ENCODE measurements around the gene ALMS1. TPM values are rescaled to one million over a fixed set of nuclear protein-coding genes. Genes with fewer than 3 reads are reported as not detected.
"Not testable (repeated sequence)": the region's sequence is repeated elsewhere in the genome, so short reads cannot be mapped to it uniquely, and the experiment has no call there.

ALMS1 gene
- total RNA-seq, 1 donor from 2014 or later: 22.1 TPM

GRCh38 chr2:73343992-73344391 lies 41.6 kb upstream of the ALMS1 start:
- TF ChIP-seq, protein P1, sequence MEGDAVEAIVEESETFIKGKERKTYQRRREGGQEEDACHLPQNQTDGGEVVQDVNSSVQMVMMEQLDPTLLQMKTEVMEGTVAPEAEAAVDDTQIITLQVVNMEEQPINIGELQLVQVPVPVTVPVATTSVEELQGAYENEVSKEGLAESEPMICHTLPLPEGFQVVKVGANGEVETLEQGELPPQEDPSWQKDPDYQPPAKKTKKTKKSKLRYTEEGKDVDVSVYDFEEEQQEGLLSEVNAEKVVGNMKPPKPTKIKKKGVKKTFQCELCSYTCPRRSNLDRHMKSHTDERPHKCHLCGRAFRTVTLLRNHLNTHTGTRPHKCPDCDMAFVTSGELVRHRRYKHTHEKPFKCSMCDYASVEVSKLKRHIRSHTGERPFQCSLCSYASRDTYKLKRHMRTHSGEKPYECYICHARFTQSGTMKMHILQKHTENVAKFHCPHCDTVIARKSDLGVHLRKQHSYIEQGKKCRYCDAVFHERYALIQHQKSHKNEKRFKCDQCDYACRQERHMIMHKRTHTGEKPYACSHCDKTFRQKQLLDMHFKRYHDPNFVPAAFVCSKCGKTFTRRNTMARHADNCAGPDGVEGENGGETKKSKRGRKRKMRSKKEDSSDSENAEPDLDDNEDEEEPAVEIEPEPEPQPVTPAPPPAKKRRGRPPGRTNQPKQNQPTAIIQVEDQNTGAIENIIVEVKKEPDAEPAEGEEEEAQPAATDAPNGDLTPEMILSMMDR (IDR thresholded peaks at IDR 0.05): no peak
- no peak for DNase-seq

DNA sequence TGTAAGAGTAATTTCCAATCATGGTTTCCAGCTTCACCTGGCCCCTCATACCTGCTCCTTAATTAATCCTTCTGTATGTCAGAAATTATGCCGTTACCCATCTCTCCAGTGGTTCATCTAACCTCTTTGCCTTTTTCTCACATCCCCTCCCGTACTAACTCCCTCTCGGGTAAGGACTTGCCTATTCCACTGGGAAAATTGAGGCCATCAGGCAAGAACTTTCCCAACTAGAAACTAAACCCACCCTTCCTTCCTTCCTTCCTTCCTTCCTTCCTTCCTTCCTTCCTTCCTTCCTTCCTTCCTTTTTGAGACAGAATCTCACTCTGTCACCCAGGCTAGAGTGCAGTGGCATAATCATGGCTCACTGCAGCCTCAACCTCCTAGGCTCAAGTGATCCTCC lies 40.9 kb upstream of the ALMS1 start:
- H3K9me3 ChIP-seq; H3K27ac ChIP-seq; intact Hi-C loops (cut with DNase I); H3K36me3 ChIP-seq; H3K4me3 ChIP-seq; ATAC-seq; H3K4me1 ChIP-seq; DNase-seq; H3K27me3 ChIP-seq: not testable (repeated sequence)

More at GRCh38 chr2:73343992-73344391, 41.6 kb upstream of the ALMS1 start:
- H3K27ac ChIP-seq: no peak overlapping the region
- no peaks in the 10 kb centered on the region for H3K36me3 ChIP-seq
- no peak overlapping the region for H3K4me3 ChIP-seq
- ATAC-seq: no peak
- intact Hi-C loops (cut with DNase I): no loop called here
- no peaks in the 10 kb centered on the region for H3K4me1 ChIP-seq
- no peaks in the 10 kb centered on the region for H3K27me3 ChIP-seq
- H3K9me3 ChIP-seq: no peaks in the 10 kb centered on the region

DNA sequence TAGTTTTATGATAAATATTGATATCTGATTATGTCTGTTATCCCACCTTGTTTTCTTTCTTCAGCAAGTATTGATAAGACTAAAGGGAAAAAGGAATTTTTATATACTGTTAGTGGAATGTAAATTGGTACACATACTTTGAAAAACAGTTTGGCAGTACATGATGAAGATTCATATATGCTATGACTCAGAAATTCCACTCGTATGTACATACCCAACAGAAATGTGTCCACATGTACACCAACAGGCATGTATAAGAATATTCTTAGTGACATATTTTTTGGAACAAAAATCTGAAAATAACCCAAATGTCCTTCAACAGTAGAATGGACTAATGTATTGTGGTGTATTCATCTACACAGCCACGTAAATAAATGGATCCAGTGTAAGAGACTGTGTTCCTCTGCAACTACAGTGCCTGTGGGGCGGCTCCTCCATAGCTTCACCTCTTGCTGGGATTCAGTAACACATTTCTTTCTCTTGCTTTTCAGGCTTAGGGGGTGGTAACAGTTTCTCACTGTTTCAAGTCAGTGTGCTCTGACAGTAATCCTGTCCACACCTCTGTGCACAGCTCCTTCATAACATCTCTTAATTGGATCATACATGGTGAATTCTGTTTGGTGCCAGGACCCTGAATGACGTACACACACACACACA lies 35.5 kb upstream of the ALMS1 start:
- Histone ChIP-seq H3K4me3 (no peak overlapping the region), H3K27me3 (peaks cover 5% of the 10 kb centered on the region), H3K4me1 (no peaks in the 10 kb centered on the region), H3K36me3 (no peaks in the 10 kb centered on the region), H3K9me3 (no peaks in the 10 kb centered on the region), H3K27ac (no peak overlapping the region)
- DNase-seq (no peak), ATAC-seq (no peak)
- intact Hi-C loops (cut with DNase I): no loop called here
- TF ChIP-seq, protein P1 (IDR thresholded peaks at IDR 0.05): no peak

DNA sequence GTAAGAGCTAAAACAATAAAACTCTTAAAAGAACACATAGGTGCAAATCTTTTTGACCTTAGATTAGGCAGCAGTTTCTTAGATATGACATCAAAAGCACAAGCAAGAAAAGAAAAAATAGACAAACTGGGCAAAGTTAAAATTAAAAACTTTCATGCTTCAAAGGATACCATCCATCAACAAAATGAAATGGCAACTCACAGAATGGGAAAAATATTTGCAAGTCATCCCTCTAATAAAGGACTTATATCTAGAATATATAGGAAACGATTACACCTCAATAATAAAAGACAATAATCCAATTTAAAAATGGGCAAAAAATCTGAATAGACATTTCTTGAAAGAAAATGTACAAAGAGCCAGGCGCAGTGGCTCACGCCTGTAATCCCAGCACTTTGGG lies 29.5 kb upstream of the ALMS1 start:
- intact Hi-C loops (cut with DNase I): no loop called here
- Histone ChIP-seq H3K36me3 (no peaks in the 10 kb centered on the region), H3K27ac (no peak overlapping the region), H3K4me1 (no peaks in the 10 kb centered on the region), H3K4me3 (no peak overlapping the region), H3K9me3 (no peaks in the 10 kb centered on the region), H3K27me3 (peaks cover 5% of the 10 kb centered on the region)
- TF ChIP-seq, protein P1 (IDR thresholded peaks at IDR 0.05): no peak
- no peak for ATAC-seq
- DNase-seq: no peak

DNA sequence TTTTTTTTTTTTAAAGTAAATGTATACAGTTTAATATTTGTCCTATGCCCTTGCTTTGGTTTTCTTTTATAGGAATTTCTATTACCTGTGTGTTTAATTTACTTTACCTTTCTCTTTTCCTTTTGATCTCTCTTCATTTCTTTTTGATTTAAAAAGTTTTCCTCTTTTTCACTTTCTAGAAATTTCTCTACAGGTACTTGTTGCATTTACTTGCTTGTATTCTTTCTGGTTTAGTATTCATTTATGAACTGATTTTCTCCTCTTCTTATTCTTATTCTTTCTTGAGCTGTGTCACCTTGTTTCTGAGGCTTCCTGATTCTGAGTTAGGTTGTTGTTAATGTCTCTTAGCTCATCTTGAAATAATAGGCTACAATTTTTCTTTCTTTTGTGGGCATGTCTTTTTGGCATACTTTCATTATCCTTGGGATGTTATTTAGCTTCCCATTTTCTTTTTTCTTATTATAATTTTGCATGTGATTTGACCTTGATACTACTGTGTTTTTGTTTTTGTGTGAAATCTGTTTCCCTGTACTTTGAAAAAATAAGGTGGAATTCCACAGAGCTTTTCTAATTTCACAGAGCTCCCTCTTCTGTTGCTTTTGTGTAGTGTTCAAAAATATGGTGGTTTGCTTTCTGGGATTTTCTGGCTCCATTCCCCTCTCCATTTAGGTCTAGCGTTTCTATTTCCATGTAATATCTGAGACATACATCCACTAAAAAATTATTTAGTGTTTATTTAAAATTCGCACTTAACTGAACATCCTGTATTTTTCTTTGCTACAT lies 25.5 kb upstream of the ALMS1 start:
- TF ChIP-seq, protein P1 (IDR thresholded peaks at IDR 0.05): peak; percentile 27

GRCh38 chr2:73366060-73366459 lies 19.6 kb upstream of the ALMS1 start:
- Histone ChIP-seq H3K4me3 (no peak overlapping the region), H3K27ac (no peak overlapping the region), H3K9me3 (peaks cover 4% of the 10 kb centered on the region), H3K27me3 (no peaks in the 10 kb centered on the region), H3K4me1 (no peaks in the 10 kb centered on the region), H3K36me3 (no peaks in the 10 kb centered on the region)
- intact Hi-C loops (cut with DNase I): no loop called here
- TF ChIP-seq, protein P1 (IDR thresholded peaks at IDR 0.05): no peak
- no peak for DNase-seq
- ATAC-seq: no peak

More for the DNA sequence above, 25.5 kb upstream of the ALMS1 start:
- Histone ChIP-seq H3K4me1 (no peaks in the 10 kb centered on the region), H3K27me3 (no peaks in the 10 kb centered on the region), H3K4me3 (no peak overlapping the region), H3K36me3 (no peaks in the 10 kb centered on the region), H3K27ac (no peak overlapping the region), H3K9me3 (no peaks in the 10 kb centered on the region)
- DNase-seq: no peak
- intact Hi-C loops (cut with DNase I): no loop called here
- no peak for ATAC-seq

Measured in upper lobe of right lung (tissue), 1 donor.